ENCODE results near the gene C1orf174. TPM values are rescaled to one million over a fixed set of nuclear protein-coding genes. Genes with fewer than 3 reads are reported as not detected.

Gene C1orf174
- total RNA-seq, 1 donor from 2014 or later, result 36.5 TPM

DNA sequence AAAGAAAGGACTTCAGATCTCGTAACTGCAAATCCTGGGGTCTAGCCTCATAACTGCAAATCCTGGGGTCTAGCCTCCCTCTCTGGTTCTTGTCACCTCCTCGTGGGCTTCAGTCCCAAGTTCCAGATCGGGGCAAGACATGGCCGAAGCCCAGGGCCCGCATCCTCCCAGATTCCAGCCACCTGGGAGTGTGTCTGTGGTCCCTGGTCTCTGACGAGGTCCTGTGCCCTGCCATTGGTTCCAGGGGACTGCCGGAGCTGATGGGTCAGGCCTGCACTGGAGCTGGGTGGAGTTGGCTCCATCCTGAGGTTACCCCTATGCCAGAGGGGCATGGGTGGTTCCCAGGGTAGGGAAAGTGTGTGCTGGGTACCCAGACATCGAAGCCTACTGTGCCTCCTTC lies 17.7 kb upstream of the C1orf174 start:
- peaks cover 15% of the 10 kb centered on the region for H3K27me3 Mint-ChIP-seq (ENCODE audit: insufficient read depth, low read depth)
- H3K79me2 ChIP-seq (ENCODE audit: low read depth), result no peaks in the 10 kb centered on the region
- no peak overlapping the region for H3K4me3 ChIP-seq
- no peak overlapping the region for H3K27ac Mint-ChIP-seq
- H3K4me3 Mint-ChIP-seq, result no peak overlapping the region
- no peaks in the 10 kb centered on the region for H3K9me3 Mint-ChIP-seq
- no peak overlapping the region for H3K4me2 ChIP-seq
- no peaks in the 10 kb centered on the region for H3K9me3 ChIP-seq (ENCODE audit: low read depth)
- no peaks in the 10 kb centered on the region for H3K4me1 ChIP-seq
- no peaks in the 10 kb centered on the region for H3K27me3 ChIP-seq
- H3F3A ChIP-seq (ENCODE audit: low read depth), result no peaks in the 10 kb centered on the region
- no peak overlapping the region for H3K27ac ChIP-seq
- no peaks in the 10 kb centered on the region for H3K36me3 Mint-ChIP-seq
- peaks cover 3% of the 10 kb centered on the region for H3K4me1 Mint-ChIP-seq
- no peak overlapping the region for H2AFZ ChIP-seq (replicated peaks)
- no peak overlapping the region for H3K9ac ChIP-seq
- no peaks in the 10 kb centered on the region for H4K20me1 ChIP-seq (ENCODE audit: low read depth)
- DNase-seq (ENCODE audit: low spot score), result no peak
- H3K36me3 ChIP-seq, result no peaks in the 10 kb centered on the region
- TF ChIP-seq, protein P1, sequence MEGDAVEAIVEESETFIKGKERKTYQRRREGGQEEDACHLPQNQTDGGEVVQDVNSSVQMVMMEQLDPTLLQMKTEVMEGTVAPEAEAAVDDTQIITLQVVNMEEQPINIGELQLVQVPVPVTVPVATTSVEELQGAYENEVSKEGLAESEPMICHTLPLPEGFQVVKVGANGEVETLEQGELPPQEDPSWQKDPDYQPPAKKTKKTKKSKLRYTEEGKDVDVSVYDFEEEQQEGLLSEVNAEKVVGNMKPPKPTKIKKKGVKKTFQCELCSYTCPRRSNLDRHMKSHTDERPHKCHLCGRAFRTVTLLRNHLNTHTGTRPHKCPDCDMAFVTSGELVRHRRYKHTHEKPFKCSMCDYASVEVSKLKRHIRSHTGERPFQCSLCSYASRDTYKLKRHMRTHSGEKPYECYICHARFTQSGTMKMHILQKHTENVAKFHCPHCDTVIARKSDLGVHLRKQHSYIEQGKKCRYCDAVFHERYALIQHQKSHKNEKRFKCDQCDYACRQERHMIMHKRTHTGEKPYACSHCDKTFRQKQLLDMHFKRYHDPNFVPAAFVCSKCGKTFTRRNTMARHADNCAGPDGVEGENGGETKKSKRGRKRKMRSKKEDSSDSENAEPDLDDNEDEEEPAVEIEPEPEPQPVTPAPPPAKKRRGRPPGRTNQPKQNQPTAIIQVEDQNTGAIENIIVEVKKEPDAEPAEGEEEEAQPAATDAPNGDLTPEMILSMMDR (IDR thresholded peaks at IDR 0.05), result no peak
- TF ChIP-seq EZH2 (IDR thresholded peaks at IDR 0.05), result no peak
- no peak for TF ChIP-seq EZH2phosphoT487 (IDR thresholded peaks at IDR 0.05)

DNA sequence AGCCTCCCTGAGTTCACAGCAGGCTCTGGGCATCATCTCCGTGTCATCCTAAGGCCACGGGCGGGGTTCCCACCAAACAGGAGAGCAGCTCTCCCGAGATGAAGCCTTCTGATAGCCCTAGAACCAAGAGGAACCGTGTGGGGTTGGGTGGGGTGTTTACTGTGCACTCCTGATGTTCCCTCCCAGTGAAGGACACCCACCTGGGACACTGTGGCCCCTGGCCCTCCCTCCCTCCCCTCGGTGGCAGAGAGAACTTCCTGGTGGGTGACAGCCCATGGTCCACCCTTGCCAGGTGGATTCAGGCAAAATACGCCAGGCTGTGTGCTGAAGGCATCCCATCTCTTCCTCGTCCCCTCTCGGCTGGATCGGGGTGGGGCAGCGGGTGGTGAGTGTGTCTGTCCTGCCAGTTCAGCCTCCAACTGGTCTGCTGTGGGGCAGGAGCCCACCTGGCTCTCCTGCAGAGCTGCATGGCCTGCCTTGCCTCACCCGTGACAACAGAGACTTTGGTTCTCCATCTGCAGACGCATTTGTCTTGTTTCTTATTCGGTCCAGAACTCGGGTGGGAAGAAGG lies 15.6 kb upstream of the C1orf174 start:
- H3K36me3 Mint-ChIP-seq, result no peaks in the 10 kb centered on the region
- H3K27ac ChIP-seq, result no peak overlapping the region
- no peak for TF ChIP-seq EZH2 (IDR thresholded peaks at IDR 0.05)
- TF ChIP-seq, protein P1 (IDR thresholded peaks at IDR 0.05), result no peak
- TF ChIP-seq EZH2phosphoT487 (IDR thresholded peaks at IDR 0.05), result no peak
- DNase-seq (ENCODE audit: low spot score), result no peak
- no peaks in the 10 kb centered on the region for H3K9me3 ChIP-seq (ENCODE audit: low read depth)
- H3K9ac ChIP-seq, result no peak overlapping the region
- peaks cover 7% of the 10 kb centered on the region for H3K27me3 Mint-ChIP-seq (ENCODE audit: insufficient read depth, low read depth)
- no peak overlapping the region for H3K4me3 ChIP-seq
- peaks cover 6% of the 10 kb centered on the region for H3K4me1 ChIP-seq
- no peaks in the 10 kb centered on the region for H3K9me3 Mint-ChIP-seq
- no peak overlapping the region for H2AFZ ChIP-seq (replicated peaks)
- H3K4me2 ChIP-seq, result no peak overlapping the region
- H3F3A ChIP-seq (ENCODE audit: low read depth), result no peaks in the 10 kb centered on the region
- peaks cover 13% of the 10 kb centered on the region for H3K4me1 Mint-ChIP-seq
- no peak overlapping the region for H3K27ac Mint-ChIP-seq
- no peaks in the 10 kb centered on the region for H3K36me3 ChIP-seq
- no peak overlapping the region for H3K4me3 Mint-ChIP-seq
- H4K20me1 ChIP-seq (ENCODE audit: low read depth), result no peaks in the 10 kb centered on the region
- no peaks in the 10 kb centered on the region for H3K79me2 ChIP-seq (ENCODE audit: low read depth)
- H3K27me3 ChIP-seq, result no peaks in the 10 kb centered on the region

DNA sequence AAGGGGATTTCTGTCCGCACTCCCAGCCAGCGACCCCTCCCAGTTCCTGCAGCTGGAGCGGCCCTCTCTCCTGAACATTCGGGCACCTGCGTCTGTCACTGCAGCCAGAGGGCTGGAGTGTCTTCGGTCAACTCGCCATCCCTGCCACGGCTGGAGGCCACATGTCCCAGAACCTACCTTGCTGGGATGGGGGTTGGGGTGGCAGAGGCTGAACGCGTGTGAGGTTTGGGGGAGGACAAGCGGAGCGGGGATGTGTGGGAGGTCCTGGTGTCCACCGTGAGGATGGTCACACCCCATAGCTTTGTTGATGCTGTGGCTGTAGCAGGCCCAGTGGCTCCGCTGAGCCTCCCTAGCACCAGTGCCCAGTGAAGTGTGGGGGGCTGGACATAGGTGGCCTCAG lies 14.8 kb upstream of the C1orf174 start:
- no peak overlapping the region for H3K4me3 ChIP-seq
- TF ChIP-seq EZH2phosphoT487 (IDR thresholded peaks at IDR 0.05), result no peak
- TF ChIP-seq EZH2 (IDR thresholded peaks at IDR 0.05), result no peak
- TF ChIP-seq, protein P1 (IDR thresholded peaks at IDR 0.05), result no peak
- H2AFZ ChIP-seq (replicated peaks), result no peak overlapping the region
- H3K27ac ChIP-seq, result no peak overlapping the region
- no peak overlapping the region for H3K4me2 ChIP-seq
- no peak for DNase-seq (ENCODE audit: low spot score)
- H3K79me2 ChIP-seq (ENCODE audit: low read depth), result no peaks in the 10 kb centered on the region
- Mint-ChIP-seq H3K36me3 (no peaks in the 10 kb centered on the region), H3K27me3 (ENCODE audit: insufficient read depth, low read depth) (peaks cover 7% of the 10 kb centered on the region), H3K4me3 (no peak overlapping the region), H3K4me1 (peaks cover 19% of the 10 kb centered on the region), H3K27ac (no peak overlapping the region), H3K9me3 (no peaks in the 10 kb centered on the region)
- H3K9ac ChIP-seq, result no peak overlapping the region
- peaks cover 6% of the 10 kb centered on the region for H3K4me1 ChIP-seq
- no peaks in the 10 kb centered on the region for H3F3A ChIP-seq (ENCODE audit: low read depth)
- no peaks in the 10 kb centered on the region for H3K36me3 ChIP-seq
- H3K9me3 ChIP-seq (ENCODE audit: low read depth), result no peaks in the 10 kb centered on the region
- no peaks in the 10 kb centered on the region for H4K20me1 ChIP-seq (ENCODE audit: low read depth)
- H3K27me3 ChIP-seq, result no peaks in the 10 kb centered on the region
